GM23248 (cell line): ENCODE results near the gene TRPC4AP. TPM values are rescaled to one million over a fixed set of nuclear protein-coding genes. Genes with fewer than 3 reads are reported as not detected.

Source experiments
- DNase-seq: peaks from one replicate; pipeline ENCODE4 v3.0.0-alpha.2; 2015
- H2AFZ ChIP-seq: fragments of 200-600 bp; sonication (generic); 2 replicates; pipeline ENCODE4 v1.6.1; 2016; ENCODE audit warnings: antibody characterized with exemption
- H3F3A ChIP-seq: fragments of 200-600 bp; sonication (generic); 2 replicates; pipeline ENCODE4 v1.6.1; 2016; ENCODE audit warnings: mild to moderate bottlenecking, antibody characterized with exemption, mixed run types; ENCODE audit not compliant: insufficient read depth
- H3K27ac ChIP-seq: fragments of 200-600 bp; sonication (generic); 2 replicates; pipeline ENCODE4 v1.5.1; 2016; ENCODE audit warnings: mild to moderate bottlenecking
- H3K27me3 ChIP-seq: fragments of 200-600 bp; sonication (generic); replicated peaks from 2 replicates; pipeline ENCODE4 v1.6.1; 2016; ENCODE audit warnings: mild to moderate bottlenecking; ENCODE audit not compliant: insufficient read depth
- H3K36me3 ChIP-seq: fragments of 200-600 bp; sonication (generic); 2 replicates; pipeline ENCODE4 v1.6.1; 2016; ENCODE audit warnings: low read depth, mild to moderate bottlenecking
- H3K4me1 ChIP-seq: fragments of 200-600 bp; sonication (generic); 2 replicates; pipeline ENCODE4 v1.6.1; 2016; ENCODE audit warnings: mild to moderate bottlenecking; ENCODE audit not compliant: insufficient read depth
- H3K4me2 ChIP-seq: fragments of 200-600 bp; sonication (generic); one replicate; pipeline ENCODE4 v1.6.1; 2016; ENCODE audit warnings: mild to moderate bottlenecking; ENCODE audit not compliant: unreplicated experiment
- H3K4me3 ChIP-seq: fragments of 200-600 bp; sonication (generic); 2 replicates; pipeline ENCODE4 v1.5.1; 2016; ENCODE audit warnings: mild to moderate bottlenecking
- H3K79me2 ChIP-seq: fragments of 200-600 bp; sonication (generic); 2 replicates; pipeline ENCODE4 v1.6.1; 2016; ENCODE audit warnings: mild to moderate bottlenecking; ENCODE audit not compliant: insufficient read depth
- H3K9ac ChIP-seq: fragments of 200-600 bp; sonication (generic); 2 replicates; pipeline ENCODE4 v1.6.1; 2016; ENCODE audit warnings: mild to moderate bottlenecking
- H3K9me2 ChIP-seq: fragments of 200-600 bp; sonication (generic); 2 replicates; pipeline ENCODE4 v1.6.1; 2016; ENCODE audit warnings: mixed run types, mild to moderate bottlenecking, moderate library complexity; ENCODE audit not compliant: insufficient read depth
- H3K9me3 ChIP-seq: fragments of 200-600 bp; sonication (generic); one replicate; pipeline ENCODE4 v1.6.1; 2017; ENCODE audit warnings: low read depth
- H4K20me1 ChIP-seq: fragments of 200-600 bp; sonication (generic); 2 replicates; pipeline ENCODE4 v1.6.0; 2016; ENCODE audit not compliant: insufficient read depth
- EZH2 ChIP-seq: fragments of 200-600 bp; sonication (generic); IDR thresholded peaks from 2 replicates; pipeline ENCODE4 v1.6.1; 2018; ENCODE audit warnings: antibody characterized with exemption, mild to moderate bottlenecking; ENCODE audit not compliant: insufficient read depth, poor library complexity, severe bottlenecking
- EZH2phosphoT487 ChIP-seq: fragments of 200-600 bp; sonication (generic); IDR thresholded peaks from 2 replicates; pipeline ENCODE4 v1.6.1; 2018; ENCODE audit warnings: antibody characterized with exemption, moderate library complexity, mild to moderate bottlenecking, low read depth; ENCODE audit not compliant: insufficient read depth
- WGBS, 2 experiments: methylation state at CpG; one replicate each; pipeline ENCODE4 v1.1.6; 2015 to 2017; ENCODE audit warnings: low lambda C conversion rate in 2 of 2, low coverage in 1 of 2; ENCODE audit errors: missing lambda C conversion rate in 2 of 2; 5-methylcytosine and 5-hydroxymethylcytosine counted together
- in situ Hi-C: fragments of 300-500 bp; cut with MboI; formaldehyde crosslinking; loops from 2 replicates; pipeline ENCODE4 v1.15.0; 2020
- polyA plus RNA-seq: library from polyadenylated mRNA; unstranded; fragments of >200 nt; fragmentation: Nextera tagmentation; extraction: Ambion mirVana; gene quantifications from 2 replicates; pipeline ENCODE4 v1.2.1, GENCODE V29; 2016
- total RNA-seq: library from RNA; depleted of rRNA; stranded (reverse); fragments of >200 nt; shearing (Covaris generic); gene quantifications from 2 replicates; pipeline ENCODE4 v1.2.3, GENCODE V29; 2014

TRPC4AP gene
- total and polyA plus RNA-seq, 2 experiments from 2014 or later: 63.4 to 92.7 TPM

- 90 to 94% methylated on average over 6 of the region's 6 CpGs for WGBS, 2 experiments
- H3K9me3 ChIP-seq: no peaks in the 10 kb centered on the region
- in situ Hi-C loops: no loop called here
- peaks cover 22% of the 10 kb centered on the region; the same call in 1 of the 2 replicates for H3F3A ChIP-seq
- no peaks in the 10 kb centered on the region for H3K27me3 ChIP-seq
- TF ChIP-seq EZH2phosphoT487 (no peak), EZH2 (no peak)
- H4K20me1 ChIP-seq: peaks cover 24% of the 10 kb centered on the region; the same call in 1 of the 2 replicates
- DNase-seq: no peak
- H3K4me2 ChIP-seq: no peak overlapping the region
- no peaks in the 10 kb centered on the region for H3K4me1 ChIP-seq
- H3K9ac ChIP-seq: no peak overlapping the region
- no peak overlapping the region for H3K27ac ChIP-seq
- H3K9me2 ChIP-seq: no peaks in the 10 kb centered on the region
- H3K4me3 ChIP-seq: no peak overlapping the region
- H3K36me3 ChIP-seq: peaks cover 1% of the 10 kb centered on the region; the same call in 1 of the 2 replicates
- no peak overlapping the region for H2AFZ ChIP-seq
- H3K79me2 ChIP-seq: peaks cover 100% of the 10 kb centered on the region
Observed at GRCh38 chr20:35066194-35066593, 26.4 kb downstream of the TRPC4AP start.

- no peak overlapping the region for H3K4me3 ChIP-seq
- H4K20me1 ChIP-seq: peaks cover 25% of the 10 kb centered on the region; the same call in 1 of the 2 replicates
- H3K9ac ChIP-seq: no peak overlapping the region
- no peaks in the 10 kb centered on the region for H3K27me3 ChIP-seq
- no peak for DNase-seq
- no peaks in the 10 kb centered on the region for H3K9me2 ChIP-seq
- H3K4me1 ChIP-seq: no peaks in the 10 kb centered on the region
- no peaks in the 10 kb centered on the region for H3K9me3 ChIP-seq
- H3K27ac ChIP-seq: no peak overlapping the region
- TF ChIP-seq EZH2 (no peak), EZH2phosphoT487 (no peak)
- in situ Hi-C loops: no loop called here
- H3F3A ChIP-seq: peaks cover 27% of the 10 kb centered on the region; the same call in 1 of the 2 replicates
- peaks cover 100% of the 10 kb centered on the region for H3K79me2 ChIP-seq
- H3K36me3 ChIP-seq: peaks cover 7% of the 10 kb centered on the region; the same call in 1 of the 2 replicates
- no peak overlapping the region for H2AFZ ChIP-seq
- H3K4me2 ChIP-seq: no peak overlapping the region
Observed at GRCh38 chr20:35065181-35065580, 27.4 kb downstream of the TRPC4AP start.

DNA sequence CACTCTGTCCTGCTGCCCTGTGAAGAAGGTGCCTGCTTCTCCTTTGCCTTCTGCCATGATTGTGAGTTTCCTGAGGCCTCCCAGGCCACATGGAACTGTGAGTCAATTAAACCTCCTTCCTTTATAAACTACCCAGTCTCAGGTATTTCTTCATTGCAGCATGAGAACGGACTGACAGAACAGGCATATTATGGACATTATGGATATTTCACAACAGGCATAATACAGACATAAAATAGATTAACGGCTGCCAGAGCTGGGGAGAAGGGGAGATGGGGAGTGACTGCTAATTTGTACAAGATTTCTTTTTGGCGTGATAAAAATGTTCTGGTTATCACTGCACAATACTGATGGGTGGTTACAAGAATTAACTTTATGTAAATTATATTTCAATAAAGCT, 29.4 kb downstream of the TRPC4AP start:
- in situ Hi-C loops: no loop called here
- peaks cover 27% of the 10 kb centered on the region; the same call in 1 of the 2 replicates for H3F3A ChIP-seq
- H4K20me1 ChIP-seq: peaks cover 41% of the 10 kb centered on the region; the same call in 1 of the 2 replicates
- H3K79me2 ChIP-seq: peaks cover 100% of the 10 kb centered on the region
- no peak overlapping the region for H3K4me2 ChIP-seq
- no peak overlapping the region for H2AFZ ChIP-seq
- H3K9ac ChIP-seq: no peak overlapping the region
- TF ChIP-seq EZH2: no peak
- no peak for TF ChIP-seq EZH2phosphoT487
- H3K36me3 ChIP-seq: peaks cover 7% of the 10 kb centered on the region; the same call in 1 of the 2 replicates
- DNase-seq: no peak
- 94 to 98% methylated on average over 3 of the region's 3 CpGs for WGBS, 2 experiments
- no peaks in the 10 kb centered on the region for H3K27me3 ChIP-seq
- H3K4me3 ChIP-seq: no peak overlapping the region
- H3K4me1 ChIP-seq: no peaks in the 10 kb centered on the region
- H3K9me3 ChIP-seq: no peaks in the 10 kb centered on the region
- no peaks in the 10 kb centered on the region for H3K9me2 ChIP-seq
- no peak overlapping the region for H3K27ac ChIP-seq

DNA sequence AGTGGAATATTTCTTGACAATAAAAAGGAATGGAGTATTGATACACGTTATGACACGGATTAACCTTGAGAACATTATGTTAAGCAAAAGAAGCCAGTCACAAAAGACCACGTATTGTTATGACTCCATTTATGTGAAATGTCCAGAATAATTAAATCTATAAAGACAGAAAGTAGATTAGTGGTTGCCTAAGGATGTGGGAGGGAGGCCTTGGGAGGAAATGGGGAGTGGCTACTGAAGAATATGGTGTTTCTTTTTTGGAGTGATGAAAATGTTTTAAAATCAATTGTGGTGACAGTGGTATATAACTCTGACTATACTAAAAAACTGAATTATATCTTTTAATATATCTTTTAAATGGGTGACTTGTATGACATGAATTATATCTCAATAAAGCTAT, 30.1 kb downstream of the TRPC4AP start:
- TF ChIP-seq EZH2: no peak
- no peak overlapping the region for H3K27ac ChIP-seq
- peaks cover 100% of the 10 kb centered on the region for H3K79me2 ChIP-seq
- DNase-seq: no peak
- H3K27me3 ChIP-seq: no peaks in the 10 kb centered on the region
- peaks cover 24% of the 10 kb centered on the region; the same call in 1 of the 2 replicates for H3F3A ChIP-seq
- H4K20me1 ChIP-seq: peaks cover 40% of the 10 kb centered on the region; the same call in 1 of the 2 replicates
- 97 to 98% methylated on average over 3 of the region's 3 CpGs for WGBS, 2 experiments
- no peak overlapping the region for H3K4me3 ChIP-seq
- peaks cover 7% of the 10 kb centered on the region; the same call in 1 of the 2 replicates for H3K36me3 ChIP-seq
- no peak overlapping the region for H3K4me2 ChIP-seq
- no peaks in the 10 kb centered on the region for H3K9me2 ChIP-seq
- H3K9me3 ChIP-seq: no peaks in the 10 kb centered on the region
- no peak overlapping the region for H2AFZ ChIP-seq
- H3K4me1 ChIP-seq: no peaks in the 10 kb centered on the region
- in situ Hi-C loops: no loop called here
- no peak overlapping the region for H3K9ac ChIP-seq

- no peaks in the 10 kb centered on the region; the same call in 1 of the 2 replicates for H3K9me2 ChIP-seq
- peaks cover 11% of the 10 kb centered on the region for H3K4me1 ChIP-seq
- peaks cover 33% of the 10 kb centered on the region; the same call in 1 of the 2 replicates for H4K20me1 ChIP-seq
- H3K4me2 ChIP-seq: no peak overlapping the region
- H3K27ac ChIP-seq: no peak overlapping the region
- no peaks in the 10 kb centered on the region for H3K9me3 ChIP-seq
- peaks cover 17% of the 10 kb centered on the region; the same call in 1 of the 2 replicates for H3K36me3 ChIP-seq
- no peak overlapping the region for H3K4me3 ChIP-seq
- peaks cover 32% of the 10 kb centered on the region for H3F3A ChIP-seq
- in situ Hi-C loops: no loop called here
- H3K79me2 ChIP-seq: peaks cover 99% of the 10 kb centered on the region
- WGBS, 2 experiments: 96 to 99% methylated on average over 5 of the region's 5 CpGs
- no peak overlapping the region for H2AFZ ChIP-seq
- H3K27me3 ChIP-seq: no peaks in the 10 kb centered on the region
- TF ChIP-seq EZH2phosphoT487 (no peak), EZH2 (no peak)
- DNase-seq: no peak
- no peak overlapping the region for H3K9ac ChIP-seq
Observed at GRCh38 chr20:35060168-35060567, 32.4 kb downstream of the TRPC4AP start.
